Measurements from ENCODE around the gene GPR39. TPM values are rescaled to one million over a fixed set of nuclear protein-coding genes. Genes with fewer than 3 reads are reported as not detected.

Gene GPR39
- total and polyA plus RNA-seq, 2 donors (not counting 3 experiments of a cell fraction or from before 2014, with no cell fraction given) = 0.03 to 0.20 TPM

- Histone ChIP-seq H3K27me3 (ENCODE audit: control insufficient read depth in 2 of 2, insufficient read depth in 2 of 2, low read length in 2 of 2) (no peaks in the 10 kb centered on the region), H3K4me3 (replicated peaks in 1 of 3; ENCODE audit: insufficient read depth in 1 of 3, low read depth in 1 of 3, low read length in 3 of 3) (no peak overlapping the region), H3K79me2 (ENCODE audit: control insufficient read depth, insufficient read depth, low read length) (no peaks in the 10 kb centered on the region), H3K27ac (ENCODE audit: insufficient read depth, low read depth, low read length) (no peak overlapping the region), H2AFZ (ENCODE audit: low read depth, low read length) (no peak overlapping the region), H3K9me1 (replicated peaks; ENCODE audit: control insufficient read depth, extremely low read depth, insufficient read depth, low read length) (no peaks in the 10 kb centered on the region), H3K9me3 (replicated peaks; ENCODE audit: control insufficient read depth, insufficient read depth, low read length) (no peaks in the 10 kb centered on the region), H3K9ac (replicated peaks; ENCODE audit: extremely low read depth, insufficient read depth, low read length) (no peak overlapping the region), H3K4me2 (ENCODE audit: insufficient read depth, low read length) (no peak overlapping the region), H4K20me1 (replicated peaks; ENCODE audit: control insufficient read depth, extremely low read depth, insufficient read depth, low read length) (no peaks in the 10 kb centered on the region), H3K4me1 (ENCODE audit: control insufficient read depth, extremely low read depth, insufficient read depth, low read length) (no peaks in the 10 kb centered on the region), H3K36me3 (ENCODE audit: control insufficient read depth in 2 of 2, extremely low read depth in 1 of 2, insufficient read depth in 2 of 2, low read length in 2 of 2) (no peaks in the 10 kb centered on the region)
- TF ChIP-seq FOS (IDR thresholded peaks at IDR 0.05; ENCODE audit: borderline replicate concordance, insufficient read depth, low read length) = no peak
- ChIA-PET CTCF (no interaction called here), POLR2A (no interaction called here)
- dilution Hi-C loops (cut with MboI; ENCODE audit: extremely low pct_ligation_motif_present, low sequenced_read_pairs) = no loop called here
- intact Hi-C loops (cut with micrococcal nuclease) = no loop called here
- no TSS peak for BruUV-seq (replicated peaks)
- DNase-seq (ENCODE audit: low read depth, low spot score) = no peak
- no peak for FAIRE-seq
Measured at GRCh38 chr2:132384491-132385151, 32.0 kb upstream of the GPR39 start.

DNA sequence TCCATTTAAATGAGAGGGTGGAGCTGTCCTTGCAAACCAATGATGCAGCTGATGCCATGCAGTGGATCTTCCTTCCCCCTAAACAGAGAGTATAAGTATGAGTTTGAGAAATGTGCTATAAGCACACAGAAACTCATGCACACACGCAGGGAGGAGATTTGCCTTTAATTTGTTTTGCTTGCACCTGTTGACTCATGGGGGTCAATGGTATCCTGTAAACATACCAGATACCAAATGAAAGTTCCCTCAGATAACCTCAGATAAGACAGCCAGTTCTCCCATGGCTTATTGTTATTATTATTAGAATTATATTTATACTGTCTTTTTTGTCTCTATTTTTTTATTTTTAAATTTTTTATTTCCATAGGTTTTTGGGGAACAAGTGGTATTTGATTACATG lies 29.5 kb upstream of the GPR39 start:
- ChIA-PET POLR2A (no interaction called here), CTCF (no interaction called here)
- no peaks in the 10 kb centered on the region for H3K27me3 ChIP-seq (ENCODE audit: control insufficient read depth in 2 of 2, insufficient read depth in 2 of 2, low read length in 2 of 2)
- BruUV-seq (replicated peaks) = no TSS peak
- H3K9me3 ChIP-seq (replicated peaks; ENCODE audit: control insufficient read depth, insufficient read depth, low read length) = no peaks in the 10 kb centered on the region
- no peaks in the 10 kb centered on the region for H3K79me2 ChIP-seq (ENCODE audit: control insufficient read depth, insufficient read depth, low read length)
- TF ChIP-seq MYC (IDR thresholded peaks at IDR 0.05; ENCODE audit: low read depth, low read length) (no peak), FOS (IDR thresholded peaks at IDR 0.05; ENCODE audit: borderline replicate concordance, insufficient read depth, low read length) (no peak)
- DNase-seq (ENCODE audit: low read depth, low spot score) (no peak), FAIRE-seq (no peak)
- intact Hi-C loops (cut with micrococcal nuclease) (no loop called here), dilution Hi-C loops (cut with MboI; ENCODE audit: extremely low pct_ligation_motif_present, low sequenced_read_pairs) (no loop called here)
- no peaks in the 10 kb centered on the region for H3K9me1 ChIP-seq (replicated peaks; ENCODE audit: control insufficient read depth, extremely low read depth, insufficient read depth, low read length)
- H3K9ac ChIP-seq (replicated peaks; ENCODE audit: extremely low read depth, insufficient read depth, low read length) = no peak overlapping the region
- no peak overlapping the region for H2AFZ ChIP-seq (ENCODE audit: low read depth, low read length)
- no peaks in the 10 kb centered on the region for H3K36me3 ChIP-seq (ENCODE audit: control insufficient read depth in 2 of 2, extremely low read depth in 1 of 2, insufficient read depth in 2 of 2, low read length in 2 of 2)
- no peak overlapping the region for H3K4me2 ChIP-seq (ENCODE audit: insufficient read depth, low read length)
- H3K27ac ChIP-seq (ENCODE audit: insufficient read depth, low read depth, low read length) = no peak overlapping the region
- no peaks in the 10 kb centered on the region for H4K20me1 ChIP-seq (replicated peaks; ENCODE audit: control insufficient read depth, extremely low read depth, insufficient read depth, low read length)
- H3K4me1 ChIP-seq (ENCODE audit: control insufficient read depth, extremely low read depth, insufficient read depth, low read length) = no peaks in the 10 kb centered on the region
- H3K4me3 ChIP-seq (replicated peaks in 1 of 3; ENCODE audit: insufficient read depth in 1 of 3, low read depth in 1 of 3, low read length in 3 of 3) = no peak overlapping the region
